ENCODE measurements around the gene ANKRD33B. TPM values are rescaled to one million over a fixed set of nuclear protein-coding genes. Genes with fewer than 3 reads are reported as not detected.

Gene ANKRD33B
- total RNA-seq, 1 experiment from 2014 or later: 6.9 TPM

GRCh38 chr5:10634562-10634961 is 70.7 kb downstream of the ANKRD33B start:
- Histone ChIP-seq H2BK12ac (ENCODE audit: insufficient read length, low read depth, low read length) (no peak overlapping the region), H3K14ac (ENCODE audit: insufficient read depth, low read length) (no peak overlapping the region), H3K79me1 (ENCODE audit: insufficient read depth, low read depth, low read length, poor library complexity, severe bottlenecking) (no peaks in the 10 kb centered on the region), H3T11ph (ENCODE audit: low read length) (no peak overlapping the region), H2BK5ac (ENCODE audit: insufficient read length, low read length) (no peak overlapping the region), H2BK15ac (ENCODE audit: low read depth, low read length) (no peak overlapping the region), H2AFZ (ENCODE audit: low read length) (no peak overlapping the region), H3K4ac (ENCODE audit: low read depth, low read length) (no peak overlapping the region), H4K20me1 (ENCODE audit: control insufficient read depth, insufficient read depth, insufficient read length) (no peaks in the 10 kb centered on the region), H4K5ac (ENCODE audit: insufficient read length, low read depth, low read length) (no peak overlapping the region), H4K8ac (replicated peaks; ENCODE audit: insufficient read length, low read depth, low read length) (no peak overlapping the region), H3K56ac (ENCODE audit: insufficient read length, low read depth, low read length) (no peak overlapping the region), H3K4me2 (ENCODE audit: insufficient read depth, insufficient read length, low read length) (no peak overlapping the region), H3K4me1 (ENCODE audit: insufficient read depth, low read length) (peaks cover 19% of the 10 kb centered on the region; the same call in 1 of the 2 replicates), H2AK5ac (ENCODE audit: insufficient read length, low read length) (no peak overlapping the region), H3K27ac (ENCODE audit: insufficient read length, low read depth, low read length) (no peak overlapping the region), H4K91ac (ENCODE audit: insufficient read length, low read depth, low read length) (no peak overlapping the region), H3K9ac (ENCODE audit: extremely low read depth, insufficient read length, low read length) (no peak overlapping the region), H3K9me3 (ENCODE audit: control insufficient read depth, low read depth, low read length) (no peaks in the 10 kb centered on the region), H3K23ac (ENCODE audit: insufficient read length, low read depth, low read length) (no peak overlapping the region), H2BK20ac (ENCODE audit: low read depth, low read length, poor library complexity, severe bottlenecking) (no peak overlapping the region), H3K27me3 (ENCODE audit: insufficient read depth, low read length) (no peaks in the 10 kb centered on the region), H3K23me2 (ENCODE audit: insufficient read length, low read depth, low read length, poor library complexity, severe bottlenecking) (peaks cover 5% of the 10 kb centered on the region), H2BK120ac (ENCODE audit: low read depth, low read length, poor library complexity, severe bottlenecking) (no peak overlapping the region), H3K79me2 (ENCODE audit: insufficient read depth, low read length) (peaks cover 3% of the 10 kb centered on the region; the same call in 1 of the 2 replicates), H3K18ac (ENCODE audit: insufficient read length, low read depth, low read length) (no peak overlapping the region)
- Mint-ChIP-seq H3K27me3 (ENCODE audit: low read depth) (peaks cover 13% of the 10 kb centered on the region), H3K27ac (no peak overlapping the region), H3K4me3 (no peak overlapping the region), H3K4me1 (peaks cover 60 to 61% of the 10 kb centered on the region in 2 experiments), H3K36me3 (ENCODE audit: insufficient read depth in 1 of 3, low read depth in 3 of 3) (peaks cover 0 to 5% (median 0%) of the 10 kb centered on the region in 3 experiments; a peak in 2 of 7 replicates), H3K9me3 (peaks cover 3 to 5% of the 10 kb centered on the region in 2 experiments; a peak in 3 of 5 replicates)
- no peak for DNase-seq
- no CpG with 5 or more reads among the region's 2 CpGs for WGBS (ENCODE audit: extremely low coverage, insufficient read length, low lambda C conversion rate)
- no peak for TF ChIP-seq CTCF (conservative IDR thresholded peaks at IDR 0.05)
